ENCODE data around the gene MSH2. TPM values are rescaled to one million over a fixed set of nuclear protein-coding genes. Genes with fewer than 3 reads are reported as not detected.
"Not testable (repeated sequence)": the region's sequence is repeated elsewhere in the genome, so short reads cannot be mapped to it uniquely, and the experiment has no call there.

The MSH2 gene
- total and polyA plus RNA-seq, 2 donors from 2014 or later = 7.2 to 17.0 TPM

GRCh38 chr2:47414682-47415458, 11.9 kb downstream of the MSH2 start:
- intact Hi-C loops (cut with DNase I) = no loop called here
- FAIRE-seq (no peak), DNase-seq (no peak)
- no peaks in the 10 kb centered on the region for H3K4me1 ChIP-seq (ENCODE audit: control insufficient read depth in 2 of 3, insufficient read depth in 2 of 3, low read depth in 1 of 3, low read length in 3 of 3)
- TF ChIP-seq CTCF (IDR thresholded peaks at IDR 0.05; ENCODE audit: borderline replicate concordance, extremely low read depth, insufficient read depth) = no peak
- H3K27me3 ChIP-seq (ENCODE audit: control insufficient read depth, insufficient read depth, low read length) = no peaks in the 10 kb centered on the region
- H3K9me3 ChIP-seq (ENCODE audit: control insufficient read depth in 2 of 3, insufficient read depth in 1 of 3, low read length in 3 of 3) = no peaks in the 10 kb centered on the region
- peaks cover 2 to 6% (median 3%) of the 10 kb centered on the region in 3 donors for H3K36me3 ChIP-seq (ENCODE audit: control insufficient read depth in 2 of 3, insufficient read depth in 3 of 3, low read length in 3 of 3)
- H3K4me3 ChIP-seq (ENCODE audit: low read length in 3 of 3) = no peak overlapping the region
- no peak overlapping the region for H3K9ac ChIP-seq (ENCODE audit: low read length in 3 of 3)
- H3K27ac ChIP-seq (ENCODE audit: low read depth in 2 of 2, low read length in 2 of 2) = no peak overlapping the region

- FAIRE-seq = no peak
- Histone ChIP-seq H3K4me3 (ENCODE audit: low read length in 3 of 3) (no peak overlapping the region), H3K4me1 (ENCODE audit: control insufficient read depth in 2 of 3, insufficient read depth in 2 of 3, low read depth in 1 of 3, low read length in 3 of 3) (no peaks in the 10 kb centered on the region), H3K27ac (ENCODE audit: low read depth in 2 of 2, low read length in 2 of 2) (no peak overlapping the region), H3K9ac (ENCODE audit: low read length in 3 of 3) (no peak overlapping the region), H3K9me3 (ENCODE audit: control insufficient read depth in 2 of 3, insufficient read depth in 1 of 3, low read length in 3 of 3) (no peaks in the 10 kb centered on the region), H3K27me3 (ENCODE audit: control insufficient read depth, insufficient read depth, low read length) (no peaks in the 10 kb centered on the region), H3K36me3 (ENCODE audit: control insufficient read depth in 2 of 3, insufficient read depth in 3 of 3, low read length in 3 of 3) (peaks cover 2 to 6% (median 3%) of the 10 kb centered on the region in 3 donors)
- intact Hi-C loops (cut with DNase I) = loop anchor here (10.0 kb wide), 1 partner anchor 355 kb away; no protein-coding TSS in a partner anchor
- no peak for DNase-seq
- no peak for TF ChIP-seq CTCF (IDR thresholded peaks at IDR 0.05; ENCODE audit: borderline replicate concordance, extremely low read depth, insufficient read depth)
These were observed 17.3 kb downstream of the MSH2 start for GRCh38 chr2:47420214-47420613.

DNA sequence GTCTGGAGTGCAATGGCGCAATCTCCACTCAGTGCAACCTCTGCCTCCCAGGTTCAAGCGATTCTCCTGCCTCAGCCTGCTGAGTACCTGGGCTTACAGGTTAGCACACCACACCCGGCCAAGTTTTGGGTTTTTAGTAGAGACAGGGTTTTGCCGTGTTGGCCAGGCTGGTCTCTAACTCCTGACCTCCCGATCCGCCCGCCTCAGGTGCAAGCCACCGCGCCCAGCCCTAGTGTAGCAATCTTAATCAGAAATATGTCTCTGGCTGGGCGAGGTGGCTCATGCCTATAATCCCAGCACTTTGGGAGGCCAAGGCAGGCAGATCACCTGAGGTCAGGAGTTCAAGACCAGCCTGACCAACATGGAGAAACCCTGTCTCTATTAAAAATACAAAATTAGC, 17.7 kb downstream of the MSH2 start:
- not testable (repeated sequence) for H3K4me1 ChIP-seq (ENCODE audit: control insufficient read depth in 2 of 3, insufficient read depth in 2 of 3, low read depth in 1 of 3, low read length in 3 of 3); H3K4me3 ChIP-seq (ENCODE audit: low read length in 3 of 3); H3K9me3 ChIP-seq (ENCODE audit: control insufficient read depth in 2 of 3, insufficient read depth in 1 of 3, low read length in 3 of 3); DNase-seq; H3K27me3 ChIP-seq (ENCODE audit: control insufficient read depth, insufficient read depth, low read length); H3K9ac ChIP-seq (ENCODE audit: low read length in 3 of 3); FAIRE-seq; H3K27ac ChIP-seq (ENCODE audit: low read depth in 2 of 2, low read length in 2 of 2); H3K36me3 ChIP-seq (ENCODE audit: control insufficient read depth in 2 of 3, insufficient read depth in 3 of 3, low read length in 3 of 3)
- intact Hi-C loops (cut with DNase I) = loop anchor here (10.0 kb wide), 1 partner anchor 354 kb away; no protein-coding TSS in a partner anchor

DNA sequence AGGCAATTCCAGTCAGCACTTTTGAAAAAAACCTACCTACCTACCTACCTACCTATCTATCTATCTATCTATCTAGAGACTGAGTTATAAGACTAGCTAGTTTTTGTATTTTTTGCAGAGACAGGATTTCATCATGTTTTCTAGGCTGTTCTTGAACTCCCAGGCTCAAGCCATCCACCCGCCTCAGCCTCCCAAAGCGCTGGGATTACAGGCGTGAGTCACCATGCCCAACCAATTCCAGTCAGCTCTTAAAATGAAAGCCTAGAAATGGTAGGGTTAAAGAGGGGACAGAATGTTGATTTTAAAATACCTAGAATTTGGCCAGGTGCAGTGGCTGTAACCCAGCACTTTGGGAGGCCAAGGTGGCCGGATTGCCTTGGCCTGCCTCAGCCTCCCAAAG, 19.1 kb downstream of the MSH2 start:
- Histone ChIP-seq H3K27ac (ENCODE audit: low read depth in 2 of 2, low read length in 2 of 2) (no peak overlapping the region), H3K4me3 (ENCODE audit: low read length in 3 of 3) (no peak overlapping the region), H3K4me1 (ENCODE audit: control insufficient read depth in 2 of 3, insufficient read depth in 2 of 3, low read depth in 1 of 3, low read length in 3 of 3) (no peaks in the 10 kb centered on the region), H3K36me3 (ENCODE audit: control insufficient read depth in 2 of 3, insufficient read depth in 3 of 3, low read length in 3 of 3) (peaks cover 0 to 3% (median 0%) of the 10 kb centered on the region in 3 donors), H3K27me3 (ENCODE audit: control insufficient read depth, insufficient read depth, low read length) (no peaks in the 10 kb centered on the region), H3K9me3 (ENCODE audit: control insufficient read depth in 2 of 3, insufficient read depth in 1 of 3, low read length in 3 of 3) (no peaks in the 10 kb centered on the region), H3K9ac (ENCODE audit: low read length in 3 of 3) (no peak overlapping the region)
- DNase-seq (no peak), FAIRE-seq (no peak)
- intact Hi-C loops (cut with DNase I) = loop anchor here (10.0 kb wide), 1 partner anchor 353 kb away; no protein-coding TSS in a partner anchor
- no peak for TF ChIP-seq CTCF (IDR thresholded peaks at IDR 0.05; ENCODE audit: borderline replicate concordance, extremely low read depth, insufficient read depth)
